A673 (cell line): ENCODE measurements around the gene COL19A1.

ENCODE experiments used
- EZH2 ChIP-seq: fragments of 200-600 bp; sonication (generic); IDR thresholded peaks from 2 replicates; pipeline ENCODE4 v1.6.1; 2017; ENCODE audit warnings: borderline replicate concordance, low read depth, mild to moderate bottlenecking, mixed read lengths, antibody characterized with exemption, low read length; ENCODE audit not compliant: poor library complexity, severe bottlenecking
- TF ChIP-seq, protein P1 (sequence below): fragments of 300-800, 200-600 bp; sonication (generic); conservative IDR thresholded peaks from 2 replicates; pipeline ENCODE4 v1.5.1; 2017; ENCODE audit warnings: low read depth, mild to moderate bottlenecking, antibody characterized with exemption, low read length, moderate library complexity, mixed read lengths

DNA sequence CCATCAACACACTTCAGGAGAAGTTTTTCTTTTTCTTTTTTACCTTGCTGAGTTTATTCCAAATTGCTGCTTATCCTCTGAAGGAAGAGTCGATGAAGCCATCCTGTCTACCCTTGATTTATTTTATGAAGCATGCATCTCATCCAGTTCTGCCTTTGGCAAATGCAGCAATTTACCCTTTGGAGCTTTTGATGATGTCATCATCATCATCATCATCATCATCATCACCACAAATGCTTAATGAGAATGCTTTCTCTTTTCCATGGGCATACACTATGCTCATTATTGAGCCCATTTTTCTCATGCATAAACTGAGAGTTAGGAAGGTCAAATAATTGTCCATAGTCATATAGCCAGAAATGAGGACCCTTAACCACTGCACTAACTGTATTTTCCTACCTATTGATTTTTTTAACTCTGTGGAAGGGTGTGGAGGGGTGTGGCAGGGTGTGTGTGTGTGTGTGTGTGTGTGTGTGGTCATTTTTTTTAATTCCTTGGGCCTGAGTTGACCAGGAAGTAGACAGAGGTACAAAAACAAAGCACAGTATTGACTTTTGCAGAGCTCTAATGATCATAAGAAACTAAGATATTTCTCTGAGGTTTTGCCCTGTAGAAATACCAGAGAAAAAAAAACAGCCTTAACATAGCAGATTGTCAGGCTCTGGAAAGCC is 353.7 kb downstream of the COL19A1 start:
- TF ChIP-seq, protein P1, sequence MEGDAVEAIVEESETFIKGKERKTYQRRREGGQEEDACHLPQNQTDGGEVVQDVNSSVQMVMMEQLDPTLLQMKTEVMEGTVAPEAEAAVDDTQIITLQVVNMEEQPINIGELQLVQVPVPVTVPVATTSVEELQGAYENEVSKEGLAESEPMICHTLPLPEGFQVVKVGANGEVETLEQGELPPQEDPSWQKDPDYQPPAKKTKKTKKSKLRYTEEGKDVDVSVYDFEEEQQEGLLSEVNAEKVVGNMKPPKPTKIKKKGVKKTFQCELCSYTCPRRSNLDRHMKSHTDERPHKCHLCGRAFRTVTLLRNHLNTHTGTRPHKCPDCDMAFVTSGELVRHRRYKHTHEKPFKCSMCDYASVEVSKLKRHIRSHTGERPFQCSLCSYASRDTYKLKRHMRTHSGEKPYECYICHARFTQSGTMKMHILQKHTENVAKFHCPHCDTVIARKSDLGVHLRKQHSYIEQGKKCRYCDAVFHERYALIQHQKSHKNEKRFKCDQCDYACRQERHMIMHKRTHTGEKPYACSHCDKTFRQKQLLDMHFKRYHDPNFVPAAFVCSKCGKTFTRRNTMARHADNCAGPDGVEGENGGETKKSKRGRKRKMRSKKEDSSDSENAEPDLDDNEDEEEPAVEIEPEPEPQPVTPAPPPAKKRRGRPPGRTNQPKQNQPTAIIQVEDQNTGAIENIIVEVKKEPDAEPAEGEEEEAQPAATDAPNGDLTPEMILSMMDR: no peak
- TF ChIP-seq EZH2: no peak
